Bronchial epithelial cell (primary cell): ENCODE measurements around the gene PDE11A. TPM values are rescaled to one million over a fixed set of nuclear protein-coding genes. Genes with fewer than 3 reads are reported as not detected.

Experiments
- DNase-seq: peaks from one replicate; pipeline ENCODE4 v3.0.0-alpha.2; 2010; ENCODE audit warnings: low read depth
- FAIRE-seq: peaks from 2 replicates; lab custom pipeline; 2011; peaks lifted over from hg19 to GRCh38; lab: Jason Lieb, UNC
- H3K27me3 ChIP-seq: 2 replicates; pipeline ENCODE4 v1.5.1; 2011; ENCODE audit warnings: low read length; ENCODE audit not compliant: control insufficient read depth, insufficient read depth
- H3K36me3 ChIP-seq: 2 replicates; pipeline ENCODE4 v1.5.1; 2011; ENCODE audit warnings: low read length; ENCODE audit not compliant: control insufficient read depth, insufficient read depth
- H3K4me3 ChIP-seq: 2 replicates; pipeline ENCODE4 v1.5.1; 2011; ENCODE audit warnings: mild to moderate bottlenecking, low read depth, low read length, control low read depth
- CTCF ChIP-seq: IDR thresholded peaks from 2 replicates; pipeline ENCODE4 v1.5.1; 2011; ENCODE audit warnings: mild to moderate bottlenecking, moderate library complexity, low read length, control low read depth, inconsistent platforms; ENCODE audit not compliant: insufficient read depth, severe bottlenecking
- total RNA-seq: library from RNA; depleted of rRNA; stranded (reverse); fragments of >200 nt; gene quantifications from 2 replicates; pipeline ENCODE4 v1.2.1, GENCODE V29; 2014

PDE11A gene
- total RNA-seq, 1 donor from 2014 or later, result not detected

DNA sequence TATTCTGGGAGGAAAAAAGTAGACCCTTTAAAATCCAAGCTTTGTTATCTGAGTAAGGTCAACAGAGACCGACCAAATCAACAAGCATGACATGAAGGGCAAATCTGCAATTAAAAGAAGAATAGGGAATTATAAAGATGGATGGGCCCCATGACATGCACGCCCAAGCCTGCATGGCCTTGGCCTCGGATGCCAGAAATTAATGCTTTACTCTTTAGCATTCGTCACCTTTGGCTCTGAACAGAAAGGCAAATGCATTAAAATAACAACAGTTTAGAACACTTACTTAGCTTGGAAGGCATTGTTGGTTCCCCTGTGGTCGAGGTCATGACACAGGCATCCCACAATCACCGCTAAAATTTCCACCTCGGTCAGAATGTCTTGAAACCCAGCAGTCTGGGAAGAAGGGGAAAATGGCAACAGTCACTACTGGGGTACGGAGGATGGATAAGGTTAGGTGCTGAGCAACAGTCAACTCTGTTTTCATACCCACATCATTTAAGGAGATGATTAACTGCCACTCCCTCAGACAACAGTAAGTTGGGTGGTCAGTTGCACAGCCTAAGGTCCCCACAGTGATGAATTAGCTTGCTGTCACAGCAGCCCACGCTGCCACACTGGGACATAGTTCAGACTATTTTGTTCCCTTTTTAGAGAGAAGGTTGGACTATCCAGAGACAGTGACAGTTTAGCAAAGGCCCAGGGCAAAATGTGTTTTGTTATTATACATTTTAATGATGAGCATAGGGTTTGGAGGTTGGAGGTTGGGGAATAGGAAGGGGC, 360.9 kb downstream of the PDE11A start:
- no peak for DNase-seq
- FAIRE-seq, result no peak
- no peaks in the 10 kb centered on the region for H3K36me3 ChIP-seq
- no peaks in the 10 kb centered on the region for H3K27me3 ChIP-seq
- no peak overlapping the region for H3K4me3 ChIP-seq
- TF ChIP-seq CTCF, result no peak

GRCh38 chr2:177710889-177711288, 361.7 kb downstream of the PDE11A start:
- Histone ChIP-seq H3K36me3 (no peaks in the 10 kb centered on the region), H3K27me3 (no peaks in the 10 kb centered on the region), H3K4me3 (no peak overlapping the region)
- DNase-seq (no peak), FAIRE-seq (no peak)
- no peak for TF ChIP-seq CTCF

DNA sequence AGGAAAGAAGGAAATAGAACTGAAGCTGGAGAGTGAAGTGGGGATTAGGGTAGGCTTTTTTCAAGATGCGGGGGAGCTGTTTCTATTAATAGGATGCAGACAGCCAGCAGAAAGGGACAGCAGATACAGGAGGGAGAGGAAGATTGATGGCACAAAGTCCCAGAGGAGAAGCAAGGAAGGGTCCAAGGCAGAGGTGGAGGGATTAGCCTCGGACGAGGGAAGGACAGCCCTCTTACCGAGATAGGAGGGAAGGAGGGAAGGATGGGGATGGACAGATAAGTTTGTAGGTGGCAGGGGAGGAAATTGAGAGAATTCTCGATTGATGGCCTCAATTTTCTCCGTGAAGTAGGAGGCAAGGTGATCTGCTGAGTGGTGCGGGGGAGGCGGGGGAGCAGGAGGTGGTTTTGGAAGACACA, 362.6 kb downstream of the PDE11A start:
- Histone ChIP-seq H3K27me3 (no peaks in the 10 kb centered on the region), H3K36me3 (no peaks in the 10 kb centered on the region), H3K4me3 (no peak overlapping the region)
- no peak for TF ChIP-seq CTCF
- DNase-seq, result no peak
- no peak for FAIRE-seq

- H3K36me3 ChIP-seq, result no peaks in the 10 kb centered on the region
- DNase-seq (no peak), FAIRE-seq (no peak)
- TF ChIP-seq CTCF, result no peak
- no peaks in the 10 kb centered on the region for H3K27me3 ChIP-seq
- no peak overlapping the region for H3K4me3 ChIP-seq
Measured at GRCh38 chr2:177708660-177709444, 363.7 kb downstream of the PDE11A start.

GRCh38 chr2:177708106-177708505, 364.5 kb downstream of the PDE11A start:
- FAIRE-seq, result no peak
- no peak for DNase-seq

More at GRCh38 chr2:177708106-177708505, 364.5 kb downstream of the PDE11A start:
- Histone ChIP-seq H3K4me3 (no peak overlapping the region), H3K36me3 (no peaks in the 10 kb centered on the region), H3K27me3 (no peaks in the 10 kb centered on the region)
- TF ChIP-seq CTCF, result no peak
